ENCODE results near the gene CFL1.
"Not testable (repeated sequence)": the region's sequence is repeated elsewhere in the genome, so short reads cannot be mapped to it uniquely, and the experiment has no call there.

Gene CFL1

DNA sequence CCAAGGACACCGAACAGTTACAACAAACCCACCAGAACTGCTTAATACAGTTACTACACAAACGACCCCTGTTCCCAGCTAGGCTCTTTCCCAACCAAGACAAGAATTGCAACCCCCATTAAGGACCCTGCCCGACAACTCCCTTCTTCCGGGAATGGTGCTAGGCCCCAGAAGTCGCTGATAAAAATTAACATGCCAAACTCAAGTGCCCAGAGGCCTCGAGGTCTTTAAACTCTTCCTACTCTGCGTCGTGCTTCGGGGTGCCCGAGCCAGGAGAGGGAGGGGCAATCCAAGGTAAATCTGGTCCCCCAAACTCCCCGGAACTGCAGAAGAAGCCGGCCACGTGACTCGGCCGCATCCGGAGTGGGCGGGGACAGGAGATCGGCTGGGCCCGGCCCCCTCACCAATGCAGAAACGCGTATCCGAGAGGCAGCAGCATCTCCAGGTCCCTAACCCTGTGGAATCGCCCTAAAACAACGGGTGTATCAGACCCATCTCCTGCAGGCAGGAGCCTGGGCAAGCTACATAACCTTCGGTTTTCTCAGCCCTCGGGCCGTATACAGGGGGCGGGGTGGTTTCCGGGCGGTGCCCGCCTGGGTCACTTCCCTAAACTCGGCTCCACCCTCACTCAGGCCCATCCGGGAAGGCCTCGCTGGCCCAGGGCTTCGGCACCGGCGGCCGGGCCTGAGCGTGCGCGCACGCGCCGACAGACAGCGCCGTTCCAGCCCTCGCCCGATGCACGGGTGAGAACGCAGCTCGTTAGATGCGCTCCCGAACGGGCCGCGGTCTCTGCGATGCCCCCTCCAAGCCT is 1.1 kb downstream of the CFL1 start:
- peak; percentile 56 for DNase-seq

DNA sequence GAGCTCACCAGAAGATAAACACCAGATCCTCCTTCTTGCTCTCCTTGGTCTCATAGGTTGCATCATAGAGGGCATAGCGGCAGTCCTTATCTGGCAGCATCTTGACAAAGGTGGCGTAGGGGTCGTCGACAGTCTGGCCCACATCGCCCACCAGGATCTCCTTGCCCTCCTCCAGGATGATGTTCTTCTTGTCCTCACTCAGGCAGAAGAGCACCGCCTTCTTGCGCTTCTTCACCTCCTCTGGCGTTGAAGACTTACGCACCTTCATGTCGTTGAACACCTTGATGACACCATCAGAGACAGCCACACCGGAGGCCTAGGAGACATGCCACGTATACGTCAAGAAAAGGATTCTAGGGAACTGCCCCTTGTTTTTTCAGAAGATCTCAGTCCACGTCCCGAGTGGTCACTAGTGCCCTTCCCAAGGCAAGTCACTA is 2.0 kb downstream of the CFL1 start:
- no peak for DNase-seq

DNA sequence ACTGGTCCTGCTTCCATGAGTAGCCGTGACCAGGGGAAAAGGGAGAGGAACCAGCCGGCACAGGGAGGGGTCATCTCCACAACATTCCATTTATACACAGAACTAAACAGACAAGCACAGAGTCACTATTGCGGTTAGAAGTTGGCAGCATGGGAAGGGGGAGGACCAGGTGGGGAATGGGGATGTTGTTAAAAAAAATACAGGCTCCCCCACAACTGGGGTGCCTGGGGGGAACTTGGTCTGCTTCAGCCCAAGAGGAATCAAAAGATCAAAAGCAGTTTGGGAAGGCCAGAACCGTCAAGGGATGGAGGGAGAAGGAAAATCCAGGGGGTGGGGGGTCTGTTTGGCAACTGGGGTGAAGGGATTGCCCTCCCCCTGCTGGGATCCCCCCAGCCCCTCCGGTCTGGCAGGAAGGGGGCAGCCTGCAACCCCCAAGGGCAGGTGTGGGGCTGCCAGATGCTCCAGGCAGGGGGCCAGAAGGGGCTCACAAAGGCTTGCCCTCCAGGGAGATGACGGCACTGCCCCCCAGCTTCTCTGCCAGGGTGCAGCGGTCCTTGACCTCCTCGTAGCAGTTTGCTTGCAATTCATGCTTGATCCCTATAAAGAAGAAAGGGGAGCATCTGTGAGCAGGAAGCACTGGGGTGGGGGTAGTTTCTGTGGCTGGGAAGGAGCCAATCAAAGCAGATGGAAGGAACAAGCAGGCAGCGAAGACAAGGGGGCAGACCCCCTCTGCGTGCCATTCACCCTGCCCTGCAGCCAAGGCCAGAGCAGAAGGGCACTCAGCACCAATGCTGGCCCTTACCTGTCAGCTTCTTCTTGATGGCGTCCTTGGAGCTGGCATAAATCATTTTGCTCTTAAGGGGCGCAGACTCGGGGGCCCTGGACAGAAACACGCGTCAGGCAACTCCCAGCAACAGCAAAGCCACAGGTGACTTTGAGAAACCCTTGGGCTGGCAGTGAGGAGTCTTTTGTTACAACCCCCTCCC is 2.8 kb downstream of the CFL1 start:
- no peak for DNase-seq

- DNase-seq, result no peak
These were observed 3.8 kb downstream of the CFL1 start for GRCh38 chr11:65854161-65854592.

- no peak for DNase-seq
These were observed 4.6 kb downstream of the CFL1 start for GRCh38 chr11:65853246-65853979.

- no peak for DNase-seq
These were observed 5.3 kb downstream of the CFL1 start for GRCh38 chr11:65852508-65853245.

GRCh38 chr11:65851811-65852507 is 6.0 kb downstream of the CFL1 start:
- DNase-seq, result no peak

GRCh38 chr11:65851083-65851579 is 6.8 kb downstream of the CFL1 start:
- no peak for DNase-seq

DNA sequence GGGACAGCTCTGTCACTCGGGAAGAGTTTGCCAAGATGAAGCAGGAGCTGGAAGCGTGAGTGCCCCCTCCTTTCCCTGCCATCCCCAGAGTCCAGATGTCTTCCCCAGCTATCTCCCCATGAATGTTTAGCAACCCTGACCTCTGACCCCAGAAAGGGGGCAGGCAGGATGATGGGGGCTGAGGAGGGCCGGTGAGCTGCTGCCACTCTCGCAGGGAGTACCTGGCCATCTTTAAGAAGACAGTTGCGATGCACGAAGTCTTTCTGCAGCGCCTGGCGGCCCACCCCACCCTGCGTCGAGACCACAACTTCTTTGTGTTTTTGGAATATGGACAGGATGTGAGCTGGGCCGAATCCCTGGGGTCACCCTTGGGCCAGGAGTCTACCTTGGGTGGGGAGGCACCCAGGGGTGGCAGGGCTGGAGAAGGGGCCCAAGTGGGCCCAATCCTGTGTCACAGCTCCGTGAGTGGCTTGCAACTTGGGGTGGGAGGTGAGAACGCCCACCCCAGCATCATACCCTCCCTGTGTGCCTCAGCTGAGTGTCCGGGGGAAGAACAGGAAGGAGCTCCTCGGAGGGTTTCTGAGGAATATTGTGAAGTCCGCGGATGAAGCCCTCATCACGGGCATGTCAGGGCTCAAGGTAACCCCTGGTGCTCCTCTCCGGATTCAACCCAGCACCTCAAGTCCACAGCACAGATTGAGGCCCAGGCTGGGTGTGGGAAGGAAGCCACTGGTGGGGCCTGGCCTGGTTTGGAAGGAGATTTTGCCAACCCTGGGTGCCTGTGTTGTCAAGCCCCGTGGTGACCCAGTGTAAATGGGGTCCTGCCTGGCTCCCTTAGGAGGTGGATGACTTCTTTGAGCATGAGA is 7.5 kb downstream of the CFL1 start:
- DNase-seq, result no peak

DNA sequence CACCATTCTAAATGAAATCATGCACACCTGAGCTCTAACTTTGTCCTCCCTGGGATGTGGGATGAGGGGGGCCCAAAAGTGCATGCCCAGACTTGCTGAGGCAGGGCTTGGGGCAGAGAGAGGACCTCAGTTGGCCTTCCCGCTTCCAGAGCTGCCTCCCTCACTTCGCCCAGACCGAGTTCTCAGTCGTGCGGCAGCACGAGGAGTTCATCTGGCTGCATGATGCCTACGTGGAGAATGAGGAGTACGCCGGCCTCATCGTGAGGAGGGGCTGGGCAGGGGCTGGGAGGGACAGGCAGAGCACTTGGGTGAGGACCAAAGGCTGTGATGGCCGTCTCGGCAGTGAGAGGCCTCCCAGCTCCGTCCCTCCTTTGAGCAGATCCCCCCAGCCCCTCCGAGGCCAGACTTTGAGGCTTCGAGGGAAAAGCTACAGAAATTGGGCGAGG is 8.2 kb downstream of the CFL1 start:
- no peak for DNase-seq

DNA sequence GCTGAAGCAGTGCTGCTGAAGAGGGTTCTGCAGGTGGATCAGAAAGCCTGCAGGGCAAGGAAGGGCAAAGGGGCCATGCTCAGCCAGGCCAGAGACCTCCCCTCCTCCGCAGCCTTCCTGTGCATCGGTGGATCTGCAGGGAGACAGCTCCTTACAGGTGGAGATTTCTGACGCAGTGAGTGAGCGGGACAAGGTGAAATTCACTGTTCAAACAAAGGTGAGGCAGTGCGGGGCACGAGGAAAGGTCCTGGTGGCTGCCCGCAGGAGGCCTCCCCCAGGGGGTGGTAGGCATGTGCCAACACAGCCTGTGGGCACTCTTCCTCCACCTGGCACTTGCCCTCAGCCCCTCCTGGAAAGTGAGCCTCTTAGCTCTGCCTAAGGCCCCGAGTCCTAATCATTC is 8.6 kb downstream of the CFL1 start:
- no peak for DNase-seq

- not testable (repeated sequence) for DNase-seq
These were observed 9.3 kb downstream of the CFL1 start for GRCh38 chr11:65848693-65849092.

DNA sequence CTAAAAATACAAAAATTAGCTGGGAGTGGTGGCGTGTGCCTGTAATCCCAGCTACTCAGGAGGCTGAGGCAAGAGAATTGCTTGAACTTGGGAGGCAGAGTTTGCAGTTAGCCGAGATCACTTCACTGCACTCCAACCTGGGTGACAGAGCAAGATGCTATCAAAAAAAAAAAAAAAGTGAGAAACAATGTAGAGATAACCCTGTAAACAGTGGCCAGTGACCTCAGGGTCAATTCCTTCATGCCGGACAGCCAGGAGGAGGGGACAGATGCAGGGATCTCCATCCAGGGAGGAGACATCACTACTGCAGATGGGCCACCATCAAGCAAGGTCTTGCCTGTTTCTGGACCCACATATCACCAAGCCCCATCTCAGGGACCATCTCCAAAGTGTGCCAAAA is 10.2 kb downstream of the CFL1 start:
- no peak for DNase-seq

- DNase-seq, result no peak
These were observed 13.6 kb downstream of the CFL1 start for GRCh38 chr11:65844231-65844872.

DNA sequence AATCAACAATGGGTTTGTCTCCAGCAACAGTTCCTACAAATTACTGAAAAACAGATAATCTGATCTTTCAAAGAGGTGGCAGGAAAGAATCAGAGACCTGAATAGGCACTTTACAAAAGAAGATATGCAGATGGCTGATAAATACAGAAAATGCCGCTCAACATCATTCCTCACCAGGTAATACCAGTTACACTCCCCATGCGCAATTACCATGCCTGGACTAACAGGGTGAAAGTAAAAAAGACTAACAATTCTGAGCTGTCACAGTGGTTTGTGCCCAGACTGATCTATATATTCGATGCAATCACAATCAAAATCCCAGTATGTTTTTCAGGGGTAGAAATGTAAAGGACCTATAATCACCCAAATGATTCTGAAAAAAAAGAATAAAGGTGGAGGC is 14.2 kb downstream of the CFL1 start:
- DNase-seq, result no peak

- no peak for DNase-seq
These were observed 15.8 kb downstream of the CFL1 start for GRCh38 chr11:65842144-65842543.

DNA sequence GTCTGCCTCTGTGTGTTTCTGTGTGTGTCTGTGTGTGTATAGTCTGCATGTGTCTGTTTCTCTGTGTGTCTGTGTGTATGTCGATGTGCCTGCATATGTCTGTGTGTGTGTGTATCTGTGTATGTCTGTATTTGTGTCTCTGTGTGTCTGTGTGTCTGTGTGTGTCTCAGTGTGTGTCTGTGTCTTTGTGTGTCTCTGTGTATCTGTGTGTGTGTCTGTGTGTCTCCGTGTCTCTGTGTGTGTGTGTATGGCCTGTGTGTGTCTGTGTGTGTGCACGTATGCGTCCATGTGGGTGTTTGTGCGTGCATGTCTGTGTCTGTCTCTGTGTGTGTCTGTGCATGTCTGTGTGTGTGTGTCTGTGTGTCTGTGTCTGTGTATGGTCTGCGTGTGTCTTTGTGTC is 23.8 kb downstream of the CFL1 start:
- no peak for DNase-seq

GRCh38 chr11:65833297-65834030 is 24.5 kb downstream of the CFL1 start, which contains the start of gene SNX32:
Gene SNX32 (plus strand): TSS chr11:65833963. CDS start chr11:65834066, 103 bp downstream.
- DNase-seq, result peak; percentile 93

DNA sequence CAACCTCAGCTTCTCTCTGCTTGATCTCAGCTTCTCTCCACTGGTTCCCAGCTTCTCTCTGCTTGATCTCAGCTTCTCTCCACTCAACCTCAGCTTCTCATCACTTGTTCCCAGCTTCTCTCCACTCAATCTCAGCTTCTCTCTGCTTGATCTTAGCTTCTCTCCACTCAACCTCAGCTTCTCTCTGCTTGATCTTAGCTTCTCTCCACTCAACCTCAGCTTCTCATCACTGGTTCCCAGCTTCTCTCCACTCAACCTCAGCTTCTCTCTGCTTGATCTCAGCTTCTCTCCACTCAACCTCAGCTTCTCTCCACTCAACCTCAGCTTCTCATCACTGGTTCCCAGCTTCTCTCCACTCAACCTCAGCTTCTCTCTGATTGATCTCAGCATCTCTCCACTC is 25.7 kb downstream of the CFL1 start:
- DNase-seq, result not testable (repeated sequence)
